GM18951 (cell line): ENCODE measurements around the gene RHBDL3.

Source experiments
- POLR2A ChIP-seq: IDR thresholded peaks from 4 replicates; pipeline ENCODE4 v1.6.1; 2011; ENCODE audit warnings: mild to moderate bottlenecking; ENCODE audit not compliant: insufficient read length, insufficient read depth; ENCODE audit errors: extremely low read depth
- in situ Hi-C: fragments of 300-500 bp; cut with MboI; formaldehyde crosslinking; loops from one replicate; pipeline ENCODE4 v1.12.0; 2022; ENCODE audit warnings: low sequenced_read_pairs, mixed read lengths, inconsistent platforms; ENCODE audit not compliant: unreplicated experiment

Gene RHBDL3, protein sequence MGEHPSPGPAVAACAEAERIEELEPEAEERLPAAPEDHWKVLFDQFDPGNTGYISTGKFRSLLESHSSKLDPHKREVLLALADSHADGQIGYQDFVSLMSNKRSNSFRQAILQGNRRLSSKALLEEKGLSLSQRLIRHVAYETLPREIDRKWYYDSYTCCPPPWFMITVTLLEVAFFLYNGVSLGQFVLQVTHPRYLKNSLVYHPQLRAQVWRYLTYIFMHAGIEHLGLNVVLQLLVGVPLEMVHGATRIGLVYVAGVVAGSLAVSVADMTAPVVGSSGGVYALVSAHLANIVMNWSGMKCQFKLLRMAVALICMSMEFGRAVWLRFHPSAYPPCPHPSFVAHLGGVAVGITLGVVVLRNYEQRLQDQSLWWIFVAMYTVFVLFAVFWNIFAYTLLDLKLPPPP

DNA sequence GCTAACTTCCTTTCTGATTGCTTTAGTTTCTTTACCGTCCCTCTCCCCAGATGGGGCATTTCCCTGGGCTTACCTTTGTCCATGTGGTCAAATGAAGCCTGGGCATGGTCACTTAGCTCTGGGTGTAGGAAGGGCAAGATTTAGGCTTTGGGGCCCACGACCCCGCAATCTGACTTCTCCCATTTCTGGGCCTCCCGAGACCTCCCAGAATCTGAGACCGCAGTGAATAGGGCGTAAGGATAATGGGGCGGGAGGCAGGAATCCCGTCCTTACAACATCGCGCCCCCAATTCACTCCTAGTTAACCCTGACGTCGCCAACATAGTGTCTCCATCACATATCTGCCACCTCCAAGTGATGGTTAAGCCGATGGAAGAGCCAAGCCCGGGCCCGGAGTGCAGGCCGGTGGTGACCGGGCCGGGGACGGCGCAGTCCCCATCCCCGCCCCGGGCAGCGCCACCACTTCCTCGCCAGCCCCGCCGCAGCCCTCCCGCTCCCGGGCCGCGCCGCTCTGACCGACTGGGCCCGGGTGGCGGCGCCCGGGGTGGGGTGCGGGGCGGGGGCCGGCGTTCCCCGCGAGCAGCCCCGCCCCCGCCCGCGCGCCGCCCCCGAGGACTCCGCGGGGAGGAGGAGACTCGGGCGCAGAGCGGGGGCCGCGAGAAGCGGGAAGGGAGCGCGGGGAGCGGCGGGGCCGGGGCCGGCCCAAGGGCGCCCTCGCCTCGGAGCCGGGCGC lies at the start of gene RHBDL3:
RHBDL3 (plus strand) TSS at position 641 of the 732 bp plus-strand sequence. CDS start 358 bp downstream, outside the sequence.
- no peak for TF ChIP-seq POLR2A
- in situ Hi-C loops = no loop called here

DNA sequence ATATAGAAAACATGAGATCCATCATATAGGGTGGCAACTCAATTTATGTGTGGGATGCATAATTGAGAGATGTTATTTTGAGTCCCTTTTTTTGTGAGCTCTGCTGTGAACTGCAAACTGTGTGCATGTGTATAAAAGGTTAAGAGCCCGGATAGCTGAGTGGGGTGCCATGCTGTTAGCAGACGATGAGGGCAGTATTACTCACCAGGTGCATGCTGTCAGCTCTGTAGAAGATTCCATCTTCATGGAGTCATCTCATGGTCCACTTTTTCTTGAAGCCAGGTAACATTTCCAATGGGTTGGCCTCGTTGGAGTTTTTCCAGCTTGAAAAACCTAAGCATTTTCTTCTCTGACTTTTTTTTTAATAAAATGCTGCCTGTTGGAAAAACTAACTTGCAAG lies 43.0 kb upstream of the RHBDL3 start:
- in situ Hi-C loops = no loop called here
- TF ChIP-seq POLR2A = no peak

DNA sequence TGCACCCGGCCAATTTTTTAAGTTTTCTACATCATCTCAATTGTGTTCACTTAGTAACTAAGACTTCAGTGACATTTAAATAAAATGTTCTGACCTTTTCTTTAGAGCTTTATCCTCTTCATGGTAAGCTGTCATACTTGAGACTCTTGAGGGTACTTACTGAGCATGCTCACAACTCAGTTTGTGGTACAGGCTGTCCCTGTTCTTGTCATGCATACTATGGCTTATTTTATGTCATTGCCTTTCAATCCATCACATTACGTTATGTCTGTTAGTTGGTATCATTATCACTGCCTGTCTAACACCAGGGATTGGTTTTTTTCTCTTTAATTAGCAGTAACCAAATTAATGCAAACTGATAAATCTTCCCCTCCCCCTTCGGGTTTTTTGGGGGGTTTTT lies 41.9 kb upstream of the RHBDL3 start:
- in situ Hi-C loops = no loop called here
- no peak for TF ChIP-seq POLR2A

DNA sequence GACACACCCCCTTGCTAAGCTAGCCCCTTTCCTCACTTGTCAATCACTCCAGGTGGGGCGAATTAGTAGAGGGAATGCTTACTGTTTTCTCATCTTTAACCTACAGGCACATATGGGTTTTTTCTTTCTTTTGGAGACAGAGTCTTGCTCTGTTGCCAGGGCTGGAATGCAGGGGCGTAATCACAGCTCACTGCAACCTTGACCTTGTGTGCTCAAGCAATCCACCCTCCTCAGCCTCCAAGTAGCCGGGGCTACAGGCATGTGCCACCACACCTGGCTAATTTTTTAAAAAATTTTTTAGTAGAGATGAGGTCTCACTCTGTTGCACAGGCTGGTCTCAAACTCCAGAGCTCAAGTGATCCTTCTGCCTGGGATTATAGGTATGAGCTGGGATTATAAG lies 38.7 kb upstream of the RHBDL3 start:
- no peak for TF ChIP-seq POLR2A
- in situ Hi-C loops = no loop called here

DNA sequence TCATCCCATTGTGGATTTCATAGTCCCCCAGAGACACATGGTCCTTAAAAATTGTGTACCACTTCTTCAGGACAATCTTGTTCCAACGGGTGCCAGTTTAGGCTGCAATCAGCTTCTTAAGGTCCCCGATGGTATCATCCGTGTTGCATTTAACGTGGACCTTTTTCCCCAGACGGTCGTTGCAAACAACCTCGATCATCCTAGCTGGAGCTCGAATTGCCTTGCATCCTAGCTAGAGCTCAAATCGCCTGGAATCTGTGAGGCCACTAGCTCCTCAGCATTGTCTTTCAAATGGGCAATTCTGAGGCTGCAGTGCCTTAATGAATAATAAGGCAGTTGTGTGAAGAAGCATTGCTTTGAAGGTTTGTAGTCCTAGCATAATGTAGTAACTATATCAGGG lies 37.7 kb upstream of the RHBDL3 start:
- no peak for TF ChIP-seq POLR2A
- in situ Hi-C loops = no loop called here

DNA sequence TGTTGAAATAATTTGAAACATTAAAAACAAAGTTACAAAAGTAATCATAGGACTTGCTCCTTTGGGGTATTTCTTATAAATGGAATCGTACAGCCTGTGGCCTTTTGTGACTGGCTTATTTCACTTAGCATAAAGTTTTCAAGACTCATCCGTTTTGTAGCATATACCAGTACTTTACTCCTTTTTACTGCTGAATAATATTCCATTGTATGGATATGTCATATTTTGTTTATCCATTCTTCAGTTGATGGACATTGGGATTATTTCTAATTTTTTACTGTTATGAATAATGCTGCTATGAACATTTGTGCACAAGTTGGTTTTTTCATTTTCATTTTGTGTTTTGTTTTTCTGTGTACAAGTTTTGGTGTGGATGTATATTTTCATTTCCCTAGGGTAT lies 30.0 kb upstream of the RHBDL3 start:
- in situ Hi-C loops = no loop called here
- no peak for TF ChIP-seq POLR2A

DNA sequence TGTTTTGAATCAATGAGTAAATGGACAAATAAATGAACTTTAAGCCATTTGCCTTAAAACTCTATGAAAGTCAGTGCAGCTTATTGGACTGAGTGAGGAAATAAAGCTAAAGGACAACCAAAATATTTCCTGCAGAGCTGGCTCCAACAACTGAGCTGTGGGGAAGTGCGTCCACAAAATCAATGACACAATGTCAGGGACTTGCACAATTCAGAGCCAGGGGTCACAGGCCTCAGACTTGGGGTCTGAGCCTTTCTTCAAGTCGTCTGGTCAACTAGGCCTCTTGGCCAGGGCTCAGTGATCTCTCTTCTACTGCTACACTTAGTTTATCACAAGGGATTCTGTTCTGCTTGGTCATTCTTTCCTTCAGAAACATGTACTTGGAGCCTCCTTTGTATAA lies 26.2 kb upstream of the RHBDL3 start:
- in situ Hi-C loops = no loop called here

DNA sequence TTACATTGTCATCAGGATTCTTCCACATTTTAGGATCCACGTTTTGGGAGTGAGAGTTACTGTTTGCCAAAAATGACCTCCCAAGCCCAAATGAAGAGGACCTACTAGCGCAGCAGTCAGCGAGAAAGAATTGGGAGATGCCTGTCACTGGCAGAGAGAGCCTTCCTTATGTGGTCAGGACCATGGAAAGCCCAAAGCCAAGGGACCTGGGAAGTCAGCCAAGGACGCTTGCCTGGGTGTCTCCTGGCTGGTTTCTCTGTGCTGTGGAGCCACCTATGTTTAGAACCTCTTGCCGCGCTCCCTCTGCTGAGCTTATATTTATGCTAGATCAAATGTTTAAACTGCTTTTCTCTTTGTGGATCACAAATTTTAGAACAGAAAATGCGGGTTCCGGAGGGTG lies 24.9 kb upstream of the RHBDL3 start:
- TF ChIP-seq POLR2A = no peak
- in situ Hi-C loops = no loop called here

More for the DNA sequence above, 26.2 kb upstream of the RHBDL3 start:
- no peak for TF ChIP-seq POLR2A

DNA sequence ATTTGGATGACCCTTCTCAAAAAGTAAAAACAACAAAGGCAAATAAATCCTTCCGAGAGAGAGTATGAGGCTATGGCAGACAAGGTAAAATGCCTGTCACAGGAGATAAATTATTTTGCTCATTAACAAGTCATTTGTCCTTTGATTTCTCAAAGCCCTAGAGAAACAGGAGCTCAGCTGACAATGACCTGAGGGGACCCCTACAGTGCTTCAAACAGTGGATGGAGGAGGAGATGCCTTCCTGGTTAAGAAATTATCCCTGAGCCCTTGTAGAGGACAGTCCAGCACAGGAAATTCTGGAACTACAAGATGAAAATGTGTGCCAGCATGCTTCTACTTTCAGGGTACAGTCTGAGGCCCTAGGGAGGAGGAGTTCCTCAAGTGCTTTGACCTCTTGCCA lies 24.0 kb upstream of the RHBDL3 start:
- no peak for TF ChIP-seq POLR2A
- in situ Hi-C loops = no loop called here

DNA sequence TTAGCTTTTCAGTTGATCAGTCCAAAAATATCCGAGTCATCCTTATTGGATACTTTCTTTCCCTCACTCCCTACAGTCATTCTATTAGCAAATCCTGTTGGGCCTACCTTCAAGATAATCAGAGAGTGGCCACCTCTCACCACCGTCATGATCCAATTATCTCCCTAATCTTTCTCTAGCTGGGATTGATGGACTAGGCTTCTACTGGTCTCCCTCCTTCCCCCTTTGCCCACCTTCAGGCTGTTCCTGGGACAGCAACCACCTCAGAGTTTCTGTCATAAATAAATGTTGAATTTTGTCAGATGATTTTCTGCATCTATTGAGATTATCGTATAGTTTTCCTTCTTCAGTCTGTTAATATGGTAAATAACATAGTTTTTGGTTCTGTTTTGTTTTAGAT lies 16.2 kb upstream of the RHBDL3 start:
- in situ Hi-C loops = no loop called here
- TF ChIP-seq POLR2A = no peak

DNA sequence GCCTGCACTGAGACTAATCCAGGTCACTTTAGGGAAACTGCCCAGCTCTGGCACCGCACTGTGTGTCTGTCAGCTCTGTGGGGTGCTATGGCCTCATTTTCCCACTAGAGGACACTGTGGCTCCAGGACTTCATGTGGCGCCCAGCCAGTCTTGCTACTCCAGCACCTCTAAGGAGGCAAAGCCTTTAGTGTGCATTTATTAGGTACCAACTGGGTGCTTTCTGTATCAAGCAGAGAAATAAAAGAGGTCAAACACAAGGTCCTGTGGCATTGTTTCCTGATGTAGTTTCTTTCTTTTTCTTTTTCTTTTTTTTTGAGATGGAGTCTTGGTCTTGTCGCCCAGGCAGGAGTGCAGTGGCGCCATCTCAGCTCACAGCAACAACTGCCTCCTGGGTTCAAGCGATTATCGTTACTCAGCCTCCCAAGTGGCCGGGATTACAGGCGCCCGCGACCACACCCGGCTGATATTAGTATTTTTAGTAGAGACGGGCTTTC lies 12.5 kb upstream of the RHBDL3 start:
- in situ Hi-C loops = no loop called here
- TF ChIP-seq POLR2A = no peak

DNA sequence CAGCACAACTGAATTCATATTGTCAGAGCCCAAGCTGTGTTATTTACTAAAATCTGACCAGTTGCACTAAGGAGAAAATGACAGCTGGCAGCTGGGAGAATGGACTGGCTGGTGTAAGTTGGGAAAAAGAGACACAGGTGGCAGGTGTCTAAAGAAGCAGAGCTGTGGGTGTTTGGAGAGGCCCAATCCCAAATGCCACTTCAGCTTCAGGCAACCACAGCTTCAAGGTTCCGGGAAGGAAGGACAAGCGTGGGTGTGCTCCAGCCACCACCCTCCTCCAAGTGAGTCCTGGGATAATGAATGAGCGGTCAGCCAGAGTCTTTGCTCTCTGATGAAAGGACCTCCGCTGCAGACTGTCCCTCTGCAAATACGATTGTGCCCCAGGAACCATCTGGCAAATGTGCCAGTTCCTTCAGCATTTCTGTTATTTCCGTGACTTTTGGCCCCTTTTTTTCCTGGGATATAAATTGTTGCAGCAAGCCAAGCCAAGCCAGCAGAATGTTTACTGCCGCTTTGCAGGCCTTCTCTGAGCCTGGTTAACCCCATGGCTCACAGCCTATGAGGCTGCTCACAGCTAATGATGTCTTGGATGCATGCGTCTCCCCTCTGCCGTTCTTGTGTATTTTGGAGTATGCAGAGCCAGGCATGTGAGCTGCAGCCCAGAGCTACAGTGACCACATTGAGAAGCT lies 9.5 kb upstream of the RHBDL3 start:
- TF ChIP-seq POLR2A = no peak
- in situ Hi-C loops = no loop called here

DNA sequence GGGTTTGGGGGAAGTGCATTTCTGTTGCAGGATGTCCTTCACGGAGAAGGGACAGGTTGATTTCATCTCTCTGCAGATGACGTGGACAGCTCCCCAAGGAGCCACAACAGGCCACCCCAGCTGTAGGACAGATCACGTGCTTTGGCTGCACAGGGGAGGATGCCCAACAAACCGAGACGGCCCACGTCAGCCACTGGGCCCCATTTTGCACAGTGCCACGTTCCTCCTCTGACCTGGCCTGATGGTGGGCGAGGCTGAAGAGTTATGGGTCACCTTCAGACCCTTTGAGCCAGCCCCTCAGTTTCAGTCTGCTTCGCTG lies 9.0 kb upstream of the RHBDL3 start:
- in situ Hi-C loops = no loop called here
- TF ChIP-seq POLR2A = no peak
